ENCODE measurements around the gene DTNBP1.
A peak's percentile ranks its signal among the peaks of the same experiment; 100 is the strongest.

Gene DTNBP1

GRCh38 chr6:15593798-15594197, 69.0 kb downstream of the DTNBP1 start:
- H3K4me3 ChIP-seq (ENCODE audit: low read length), result no peak overlapping the region
- peak; percentile 37 for DNase-seq (ENCODE audit: low read depth)
- no peak for TF ChIP-seq CTCF (conservative IDR thresholded peaks at IDR 0.05; ENCODE audit: low read length)

GRCh38 chr6:15592610-15593009, 70.2 kb downstream of the DTNBP1 start:
- no peak for DNase-seq (ENCODE audit: low read depth)
- no peak for TF ChIP-seq CTCF (conservative IDR thresholded peaks at IDR 0.05; ENCODE audit: low read length)
- no peak overlapping the region for H3K4me3 ChIP-seq (ENCODE audit: low read length)

GRCh38 chr6:15588971-15589634, 73.7 kb downstream of the DTNBP1 start:
- TF ChIP-seq CTCF (conservative IDR thresholded peaks at IDR 0.05; ENCODE audit: low read length), result no peak
- DNase-seq (ENCODE audit: low read depth), result peak; percentile 76
- H3K4me3 ChIP-seq (ENCODE audit: low read length), result no peak overlapping the region

- no peak for TF ChIP-seq CTCF (conservative IDR thresholded peaks at IDR 0.05; ENCODE audit: low read length)
- DNase-seq (ENCODE audit: low read depth), result peak; percentile 11
Observed at GRCh38 chr6:15586503-15586902, 76.3 kb downstream of the DTNBP1 start.

GRCh38 chr6:15585760-15586214, 77.0 kb downstream of the DTNBP1 start:
- no peak overlapping the region for H3K4me3 ChIP-seq (ENCODE audit: low read length)
- no peak for DNase-seq (ENCODE audit: low read depth)
- TF ChIP-seq CTCF (conservative IDR thresholded peaks at IDR 0.05; ENCODE audit: low read length), result no peak

More at GRCh38 chr6:15586503-15586902, 76.3 kb downstream of the DTNBP1 start:
- no peak overlapping the region for H3K4me3 ChIP-seq (ENCODE audit: low read length)

GRCh38 chr6:15582499-15582898, 80.3 kb downstream of the DTNBP1 start:
- no peak for TF ChIP-seq CTCF (conservative IDR thresholded peaks at IDR 0.05; ENCODE audit: low read length)
- no peak overlapping the region for H3K4me3 ChIP-seq (ENCODE audit: low read length)
- no peak for DNase-seq (ENCODE audit: low read depth)

GRCh38 chr6:15581751-15582150, 81.1 kb downstream of the DTNBP1 start:
- no peak overlapping the region for H3K4me3 ChIP-seq (ENCODE audit: low read length)
- DNase-seq (ENCODE audit: low read depth), result no peak
- TF ChIP-seq CTCF (conservative IDR thresholded peaks at IDR 0.05; ENCODE audit: low read length), result no peak
